HepG2 (cell line): ENCODE measurements around the gene PDRG1. TPM values are rescaled to one million over a fixed set of nuclear protein-coding genes. Genes with fewer than 3 reads are reported as not detected.

Experiments
- CENPX ChIP-seq: sonication (generic); formaldehyde crosslinking; IDR thresholded peaks from 2 replicates; pipeline ENCODE4 v1.9.0; 2021; ENCODE audit warnings: mild to moderate bottlenecking, missing genetic modification reagents, moderate library complexity
- CREBL2 ChIP-seq: sonication (generic); formaldehyde crosslinking; IDR thresholded peaks from 2 replicates; pipeline ENCODE4 v1.8.1; 2023; ENCODE audit warnings: missing genetic modification reagents, mild to moderate bottlenecking, borderline replicate concordance
- ESRRA ChIP-seq: sonication (generic); formaldehyde crosslinking; IDR thresholded peaks from 2 replicates; pipeline ENCODE4 v1.5.1; 2020; ENCODE audit warnings: mild to moderate bottlenecking, low read depth, missing genetic modification reagents
- FOXK2 ChIP-seq: fragments of 450-650 bp; IDR thresholded peaks from 2 replicates; pipeline ENCODE4 v1.6.1; 2016
- IKZF5 ChIP-seq: IDR thresholded peaks from 2 replicates; pipeline ENCODE4 v1.6.1; 2018; ENCODE audit warnings: missing genetic modification reagents, mild to moderate bottlenecking, missing compliant biosample characterization
- MEF2D ChIP-seq: sonication (generic); formaldehyde crosslinking; IDR thresholded peaks from 2 replicates; pipeline ENCODE4 v1.5.1; 2020; ENCODE audit warnings: mild to moderate bottlenecking, missing genetic modification reagents
- MNT ChIP-seq: fragments of 450-650 bp; IDR thresholded peaks from 2 replicates; pipeline ENCODE4 v1.6.1; 2016
- NCOA5 ChIP-seq: sonication (generic); formaldehyde crosslinking; IDR thresholded peaks from 2 replicates; pipeline ENCODE4 v1.4.0; 2020; ENCODE audit warnings: missing genetic modification reagents
- PREB ChIP-seq: sonication (generic); formaldehyde crosslinking; IDR thresholded peaks from 2 replicates; pipeline ENCODE4 v1.4.0; 2020; ENCODE audit warnings: missing genetic modification reagents
- REPIN1 ChIP-seq: sonication (generic); formaldehyde crosslinking; IDR thresholded peaks from 2 replicates; pipeline ENCODE4 v1.8.0; 2022; ENCODE audit warnings: missing genetic modification reagents, low read depth, mild to moderate bottlenecking, borderline replicate concordance
- SSRP1 ChIP-seq: IDR thresholded peaks from 2 replicates; pipeline ENCODE4 v1.6.1; 2016; ENCODE audit warnings: control low read depth
- TCF7 ChIP-seq: sonication (generic); IDR thresholded peaks from 2 replicates; pipeline ENCODE4 v1.6.1; 2016; ENCODE audit warnings: antibody characterized with exemption, low read depth
- ZBTB34 ChIP-seq: sonication (generic); formaldehyde crosslinking; IDR thresholded peaks from 2 replicates; pipeline ENCODE4 v1.8.0; 2022; ENCODE audit warnings: mild to moderate bottlenecking, missing genetic modification reagents
- ZFP36L1 ChIP-seq: sonication (generic); formaldehyde crosslinking; IDR thresholded peaks from 2 replicates; pipeline ENCODE4 v1.8.0; 2022; ENCODE audit warnings: mild to moderate bottlenecking, missing genetic modification reagents, moderate library complexity
- ZNF143 ChIP-seq: sonication (generic); formaldehyde crosslinking; IDR thresholded peaks from 2 replicates; pipeline ENCODE4 v1.4.0; 2020; ENCODE audit warnings: missing genetic modification reagents
- ZNF235 ChIP-seq: sonication (generic); formaldehyde crosslinking; IDR thresholded peaks from 2 replicates; pipeline ENCODE4 v1.8.1; 2023; ENCODE audit warnings: mild to moderate bottlenecking, missing genetic modification reagents, borderline replicate concordance
- ZNF564 ChIP-seq: sonication (generic); formaldehyde crosslinking; IDR thresholded peaks from 2 replicates; pipeline ENCODE4 v1.8.1; 2023; ENCODE audit warnings: mild to moderate bottlenecking, missing genetic modification reagents
- ZNF710 ChIP-seq: sonication (generic); formaldehyde crosslinking; IDR thresholded peaks from 2 replicates; pipeline ENCODE4 v1.5.0; 2020; ENCODE audit warnings: mild to moderate bottlenecking, missing genetic modification reagents, borderline replicate concordance
- ZNF766 ChIP-seq: sonication (generic); formaldehyde crosslinking; IDR thresholded peaks from 2 replicates; pipeline ENCODE4 v1.5.0; 2020; ENCODE audit warnings: missing genetic modification reagents, borderline replicate concordance
- ZNF816 ChIP-seq: sonication (generic); formaldehyde crosslinking; IDR thresholded peaks from 2 replicates; pipeline ENCODE4 v1.8.0; 2022; ENCODE audit warnings: missing genetic modification reagents, mild to moderate bottlenecking, borderline replicate concordance
- ZSCAN12 ChIP-seq: sonication (generic); formaldehyde crosslinking; IDR thresholded peaks from 2 replicates; pipeline ENCODE4 v1.9.0; 2021; ENCODE audit warnings: mild to moderate bottlenecking, missing genetic modification reagents
- polyA plus RNA-seq, 8 experiments: library from polyadenylated mRNA; depleted of rRNA in 3 of 8; stranded (reverse) in 7 of 8; unstranded in 1 of 8; fragments of >200 nt; fragmentation: Illumina TruSeq in 4 of 8; extraction: Trizol in 4 of 8; gene quantifications; 2 replicates each; pipeline versions ENCODE4 v1.2.1 to v1.2.3, GENCODE V29; 2011 to 2016; ENCODE audit warnings: low read depth in 4 of 8, missing spikeins in 1 of 8, mixed read lengths in 1 of 8; ENCODE audit not compliant: insufficient read depth in 1 of 8
- total RNA-seq, 5 experiments: library from RNA; depleted of rRNA; stranded (reverse); fragments of >200 nt; fragmentation: Illumina TruSeq; extraction: Trizol; gene quantifications; 2 replicates each; pipeline ENCODE4 v1.2.3, GENCODE V29; 2016; ENCODE audit warnings: low read depth in 1 of 5

PDRG1 gene
- total and polyA plus RNA-seq, 2 of the 13 experiments (the other 11 are each of a cell fraction or from before 2014, with no cell fraction given), result 16.6 to 18.0 TPM

- TF ChIP-seq ZBTB34 (CRISPR knock-in tag) (peak; percentile 100), ZNF564 (CRISPR knock-in tag) (peak; percentile 100), ZNF766 (CRISPR knock-in tag) (peak; percentile 100), ZSCAN12 (peak; percentile 100), ZNF710 (CRISPR knock-in tag) (peak; percentile 100), ZNF816 (CRISPR knock-in tag) (peak; percentile 100), ZFP36L1 (CRISPR knock-in tag) (peak; percentile 100), IKZF5 (CRISPR knock-in tag) (peak; percentile 100), NCOA5 (CRISPR knock-in tag) (peak; percentile 100), SSRP1 (CRISPR knock-in tag) (peak; percentile 98), ESRRA (CRISPR knock-in tag) (peak; percentile 100), PREB (peak; percentile 100), ZNF235 (CRISPR knock-in tag) (peak; percentile 100), MNT (no peak), REPIN1 (CRISPR knock-in tag) (peak; percentile 100), CENPX (CRISPR knock-in tag) (peak; percentile 100), TCF7 (no peak), ZNF143 (CRISPR knock-in tag) (peak; percentile 86), CREBL2 (peak; percentile 100), FOXK2 (no peak), MEF2D (CRISPR knock-in tag) (peak; percentile 100)
Measured at GRCh38 chr20:31968291-31969126, 16.7 kb upstream of the PDRG1 start (continued).
